ENCODE data around the gene DOCK7.

GRCh38 chr1:62593825-62594394, 94.3 kb downstream of the DOCK7 start:
- TF ChIP-seq CTCF (IDR thresholded peaks at IDR 0.05) (no peak), POLR2A (IDR thresholded peaks at IDR 0.05) (no peak)

Measured in esophagus squamous epithelium (tissue), 4 donors.